Neuronal stem cell (in vitro differentiated cells): Measurements from ENCODE around the gene TMEM186.

Experiments used
- DNase-seq: peaks from one replicate; pipeline ENCODE4 v3.0.0-alpha.2; 2013; ENCODE audit warnings: low spot score
- H2AFZ ChIP-seq: one replicate; pipeline ENCODE4 v1.6.1; 2013; ENCODE audit warnings: mild to moderate bottlenecking, low read length, inconsistent platforms
- H2AK5ac ChIP-seq: 2 replicates; pipeline ENCODE4 v1.6.1; 2013; ENCODE audit warnings: low read depth, mild to moderate bottlenecking, inconsistent platforms, low read length, moderate library complexity, mixed read lengths
- H2BK120ac ChIP-seq: 2 replicates; pipeline ENCODE4 v1.6.1; 2013; ENCODE audit warnings: low read depth, mild to moderate bottlenecking, inconsistent platforms, low read length, moderate library complexity, mixed read lengths
- H2BK12ac ChIP-seq: one replicate; pipeline ENCODE4 v1.6.1; 2013; ENCODE audit warnings: low read length, inconsistent platforms
- H2BK15ac ChIP-seq: 2 replicates; pipeline ENCODE4 v1.6.1; 2013; ENCODE audit warnings: mild to moderate bottlenecking, low read length, inconsistent platforms, mixed read lengths
- H2BK5ac ChIP-seq: one replicate; pipeline ENCODE4 v1.6.1; 2013; ENCODE audit warnings: inconsistent platforms, mild to moderate bottlenecking, low read length, moderate library complexity
- H3K14ac ChIP-seq: one replicate; pipeline ENCODE4 v1.6.1; 2013; ENCODE audit warnings: low read length, inconsistent platforms
- H3K18ac ChIP-seq: 2 replicates; pipeline ENCODE4 v1.6.1; 2013; ENCODE audit warnings: low read length, inconsistent platforms
- H3K23ac ChIP-seq: 2 replicates; pipeline ENCODE4 v1.6.1; 2013; ENCODE audit warnings: low read depth, mild to moderate bottlenecking, mixed read lengths, low read length, inconsistent platforms; ENCODE audit not compliant: poor library complexity
- H3K27ac ChIP-seq: replicated peaks from 3 replicates; pipeline ENCODE4 v1.5.1; 2013; ENCODE audit warnings: low read length, inconsistent platforms
- H3K27me3 ChIP-seq, 3 experiments: 2 replicates each; pipeline ENCODE4 v1.6.1; 2013; ENCODE audit warnings: low read length in 3 of 3, mild to moderate bottlenecking in 2 of 3, inconsistent platforms in 1 of 3, low read depth in 1 of 3, mixed read lengths in 1 of 3, moderate library complexity in 1 of 3; ENCODE audit not compliant: control insufficient read depth in 3 of 3, insufficient read depth in 3 of 3
- H3K36me3 ChIP-seq, 2 donors: replicated peaks in 1 of 2; 2 replicates each; pipeline ENCODE4 v1.6.1; 2013; ENCODE audit warnings: low read length in 2 of 2; ENCODE audit not compliant: control insufficient read depth in 2 of 2, insufficient read depth in 2 of 2
- H3K4ac ChIP-seq: 2 replicates; pipeline ENCODE4 v1.6.1; 2013; ENCODE audit warnings: inconsistent platforms, mild to moderate bottlenecking, low read length, moderate library complexity
- H3K4me1 ChIP-seq, 2 donors: 1 replicate in 1 of 2; 2 replicates in 1 of 2; pipeline ENCODE4 v1.6.1; 2013; ENCODE audit warnings: low read length in 2 of 2, low read depth in 1 of 2; ENCODE audit not compliant: control insufficient read depth in 2 of 2, insufficient read depth in 1 of 2
- H3K4me2 ChIP-seq: one replicate; pipeline ENCODE4 v1.6.1; 2013; ENCODE audit warnings: mild to moderate bottlenecking, low read length, inconsistent platforms; ENCODE audit not compliant: insufficient read depth, poor library complexity, severe bottlenecking
- H3K4me3 ChIP-seq, 2 donors: 2 replicates each; pipeline ENCODE4 v1.5.1; 2013; ENCODE audit warnings: low read length in 2 of 2, mild to moderate bottlenecking in 2 of 2, inconsistent platforms in 1 of 2, moderate library complexity in 1 of 2
- H3K79me1 ChIP-seq: one replicate; pipeline ENCODE4 v1.6.1; 2013; ENCODE audit warnings: low read depth, mild to moderate bottlenecking, inconsistent platforms, low read length, moderate library complexity
- H3K9ac ChIP-seq: one replicate; pipeline ENCODE4 v1.6.1; 2013; ENCODE audit warnings: mild to moderate bottlenecking, low read depth, low read length, inconsistent platforms; ENCODE audit not compliant: poor library complexity
- H3K9me3 ChIP-seq, 2 donors: replicated peaks in 1 of 2; 2 replicates each; pipeline versions ENCODE3 to v1.6.1; 2013; ENCODE audit warnings: low read length in 2 of 2, mild to moderate bottlenecking in 2 of 2, inconsistent platforms in 1 of 2, low read depth in 1 of 2, mixed read lengths in 1 of 2, moderate library complexity in 1 of 2; ENCODE audit not compliant: control insufficient read depth in 2 of 2, insufficient read depth in 1 of 2
- H4K8ac ChIP-seq: one replicate; pipeline ENCODE4 v1.6.1; 2013; ENCODE audit warnings: low read depth, mild to moderate bottlenecking, inconsistent platforms, low read length, moderate library complexity
- H4K91ac ChIP-seq: one replicate; pipeline ENCODE4 v1.6.1; 2013; ENCODE audit warnings: low read length, low read depth, mild to moderate bottlenecking, inconsistent platforms; ENCODE audit not compliant: poor library complexity
- WGBS, 2 donors: extraction: QIAGEN DNeasy Blood & Tissue Kit; methylation state at CpG; one replicate each; pipeline ENCODE4 v1.1.7; 2013; ENCODE audit warnings: missing lambda C conversion rate in 2 of 2, mixed read lengths in 1 of 2; ENCODE audit not compliant: insufficient read length in 2 of 2, insufficient replicate concordance in 1 of 2; ENCODE audit errors: extremely low coverage in 2 of 2; 5-methylcytosine and 5-hydroxymethylcytosine counted together

Gene TMEM186

DNA sequence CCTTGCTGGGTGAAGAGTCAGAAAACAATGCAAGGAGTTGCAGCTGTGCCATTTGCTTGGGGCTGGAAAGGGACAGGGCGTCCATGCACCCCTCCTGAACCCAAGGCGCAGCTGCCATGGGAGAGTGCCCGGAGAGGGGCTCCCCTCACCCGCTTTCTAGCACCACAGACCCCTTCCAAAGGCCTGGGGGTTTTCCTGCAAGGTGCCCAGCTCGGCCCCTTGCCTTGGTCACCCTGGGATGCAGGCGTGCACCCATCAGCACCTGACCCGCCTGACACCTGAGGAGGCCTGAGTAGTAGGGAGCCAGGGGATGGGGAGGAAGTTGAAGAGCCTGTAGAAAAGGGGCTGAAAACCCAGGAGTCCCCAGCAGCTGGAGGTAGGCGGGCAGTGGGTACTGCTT is 30.3 kb downstream of the TMEM186 start:
- Histone ChIP-seq H3K9me3 (no peaks in the 10 kb centered on the region), H3K36me3 (peaks cover 0 to 53% of the 10 kb centered on the region in 2 donors), H2BK12ac (peak overlapping the region; percentile 78), H3K4me2 (no peak overlapping the region), H3K79me1 (no peaks in the 10 kb centered on the region), H2BK15ac (peak overlapping the region; percentile 83), H3K4ac (no peak overlapping the region), H3K27ac (no peak overlapping the region), H4K8ac (no peak overlapping the region), H2BK5ac (peak overlapping the region; percentile 85), H3K4me1 (peaks cover 16 to 22% of the 10 kb centered on the region in 2 donors), H2BK120ac (no peak overlapping the region), H3K9ac (no peak overlapping the region), H3K14ac (no peak overlapping the region), H2AK5ac (peak overlapping the region; percentile 100), H4K91ac (peak overlapping the region; percentile 69), H2AFZ (no peak overlapping the region), H3K18ac (peak overlapping the region; percentile 74), H3K27me3 (no peaks in the 10 kb centered on the region), H3K23ac (no peak overlapping the region), H3K4me3 (no peak overlapping the region)
- WGBS, 2 donors = no CpG with 5 or more reads among the region's 8 CpGs
- DNase-seq = no peak

DNA sequence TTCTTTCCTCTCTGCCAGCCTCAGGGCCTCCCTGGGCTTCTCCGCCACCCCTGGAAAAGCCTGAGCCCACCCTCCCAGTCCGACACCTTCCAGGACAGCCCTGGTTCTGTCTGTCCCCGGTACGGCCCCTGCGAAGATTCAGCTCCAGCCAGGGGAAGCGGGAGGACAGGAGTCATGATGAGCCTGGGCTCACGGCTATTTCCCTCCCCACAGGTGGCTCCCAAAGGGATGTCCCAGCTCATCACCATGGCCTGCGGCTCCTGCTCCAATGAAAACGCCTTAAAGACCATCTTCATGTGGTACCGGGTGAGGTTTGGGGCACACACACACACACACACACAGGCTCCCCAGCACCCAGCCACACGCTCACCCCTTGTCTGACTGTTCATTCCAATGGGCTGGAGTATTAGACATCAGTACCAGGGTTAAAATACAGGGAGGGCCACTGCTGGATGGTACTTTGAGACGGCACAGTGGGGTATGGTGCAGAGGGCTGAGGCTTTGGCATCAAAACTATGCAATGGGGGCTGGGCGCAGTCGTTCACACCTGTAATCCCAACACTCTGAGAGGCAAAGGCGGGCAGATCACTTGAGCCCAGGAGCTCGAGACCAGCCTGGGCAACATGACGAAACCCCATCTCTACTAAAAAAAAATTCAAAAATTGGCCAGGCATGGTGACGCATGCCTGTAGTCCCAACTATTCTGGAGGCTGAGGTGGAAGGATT is 32.8 kb downstream of the TMEM186 start:
- Histone ChIP-seq H3K23ac (no peak overlapping the region), H3K4me1 (peaks cover 16 to 22% of the 10 kb centered on the region in 2 donors), H3K14ac (no peak overlapping the region), H2AFZ (no peak overlapping the region), H3K18ac (peak overlapping the region; percentile 67), H3K4me3 (no peak overlapping the region), H2BK5ac (peak overlapping the region; percentile 72), H4K91ac (no peak overlapping the region), H3K9me3 (no peaks in the 10 kb centered on the region), H3K9ac (no peak overlapping the region), H3K79me1 (no peaks in the 10 kb centered on the region), H3K36me3 (peaks cover 0 to 45% of the 10 kb centered on the region in 2 donors), H3K27me3 (no peaks in the 10 kb centered on the region), H3K27ac (no peak overlapping the region), H2BK12ac (peak overlapping the region; percentile 66), H2AK5ac (peak overlapping the region; percentile 41), H4K8ac (no peak overlapping the region), H3K4ac (peak overlapping the region; percentile 58), H2BK120ac (no peak overlapping the region), H3K4me2 (no peak overlapping the region), H2BK15ac (peak overlapping the region; percentile 87)
- DNase-seq = no peak
- WGBS, 2 donors = no CpG with 5 or more reads among the region's 18 CpGs

DNA sequence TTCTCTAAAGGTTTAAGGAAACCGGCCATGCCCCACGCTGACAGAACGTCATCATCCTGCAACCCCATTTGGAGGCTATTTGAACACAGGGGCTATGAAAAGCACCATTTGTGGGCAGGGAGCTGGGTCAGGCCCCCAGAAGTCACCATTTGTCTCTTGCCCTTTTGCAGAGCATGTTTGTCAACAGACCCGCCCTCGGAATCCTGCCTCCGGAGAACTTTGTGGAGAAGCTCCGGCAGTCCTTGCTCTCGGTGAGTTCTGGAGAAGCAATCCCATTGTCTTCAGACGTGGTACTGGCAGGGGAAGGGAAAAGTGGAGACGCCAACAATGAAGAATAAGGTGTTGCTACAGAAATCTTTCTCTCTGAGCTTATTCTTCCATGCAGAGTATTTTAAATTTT is 33.5 kb downstream of the TMEM186 start:
- H2AK5ac ChIP-seq = no peak overlapping the region
- H3K27ac ChIP-seq = no peak overlapping the region
- peak overlapping the region; percentile 26 for H4K8ac ChIP-seq
- H3K14ac ChIP-seq = no peak overlapping the region
- DNase-seq = no peak
- no peak overlapping the region for H3K9ac ChIP-seq
- H3K79me1 ChIP-seq = no peaks in the 10 kb centered on the region
- H2BK12ac ChIP-seq = no peak overlapping the region
- no peak overlapping the region for H3K4ac ChIP-seq
- H3K4me2 ChIP-seq = no peak overlapping the region
- no peak overlapping the region for H2BK5ac ChIP-seq
- peaks cover 14 to 21% of the 10 kb centered on the region in 2 donors for H3K4me1 ChIP-seq
- WGBS, 2 donors = no CpG with 5 or more reads among the region's 10 CpGs
- H3K36me3 ChIP-seq = peaks cover 0 to 42% of the 10 kb centered on the region in 2 donors
- no peak overlapping the region for H3K23ac ChIP-seq
- H2BK15ac ChIP-seq = no peak overlapping the region
- no peak overlapping the region for H3K4me3 ChIP-seq
- no peak overlapping the region for H2BK120ac ChIP-seq
- H3K27me3 ChIP-seq = no peaks in the 10 kb centered on the region
- H2AFZ ChIP-seq = peak overlapping the region; percentile 37
- H3K18ac ChIP-seq = peak overlapping the region; percentile 32
- no peak overlapping the region for H4K91ac ChIP-seq
- H3K9me3 ChIP-seq = no peaks in the 10 kb centered on the region

DNA sequence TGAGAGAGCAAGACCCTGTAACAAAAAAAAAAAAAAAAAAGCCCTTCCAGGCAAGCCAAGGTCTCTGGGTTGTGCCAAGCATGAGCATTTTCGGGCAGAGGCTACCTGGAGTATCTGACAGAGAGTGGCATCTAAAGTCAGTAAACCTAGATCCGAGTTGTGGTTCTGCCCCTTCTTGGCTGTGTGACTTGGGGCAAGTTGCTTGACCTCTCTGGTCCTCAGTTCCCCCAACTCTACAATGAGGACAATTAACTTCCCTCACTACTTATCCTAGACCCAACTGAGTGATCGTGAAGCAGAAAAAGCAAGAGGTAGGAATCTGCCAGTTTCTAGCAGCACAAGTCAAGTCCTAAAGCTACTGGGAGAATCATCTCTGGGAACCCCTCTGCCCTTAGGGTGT is 34.4 kb downstream of the TMEM186 start:
- Histone ChIP-seq H3K27ac (no peak overlapping the region), H2BK15ac (no peak overlapping the region), H3K4me3 (no peak overlapping the region), H2BK5ac (no peak overlapping the region), H3K14ac (no peak overlapping the region), H2BK120ac (no peak overlapping the region), H2BK12ac (no peak overlapping the region), H3K36me3 (peaks cover 0 to 42% of the 10 kb centered on the region in 2 donors), H3K4me2 (no peak overlapping the region), H4K8ac (no peak overlapping the region), H3K18ac (no peak overlapping the region), H3K9me3 (no peaks in the 10 kb centered on the region), H3K23ac (no peak overlapping the region), H3K27me3 (no peaks in the 10 kb centered on the region), H2AK5ac (no peak overlapping the region), H3K79me1 (no peaks in the 10 kb centered on the region), H3K4ac (no peak overlapping the region), H2AFZ (no peak overlapping the region), H4K91ac (no peak overlapping the region), H3K9ac (no peak overlapping the region), H3K4me1 (peaks cover 7 to 16% of the 10 kb centered on the region in 2 donors)
- no CpG with 5 or more reads among the region's 3 CpGs for WGBS, 2 donors
- DNase-seq = no peak
